Lung (tissue), 12 donors: ENCODE results near the gene DIS3L. TPM values are rescaled to one million over a fixed set of nuclear protein-coding genes. Genes with fewer than 3 reads are reported as not detected.
A peak's percentile ranks its signal among the peaks of the same experiment; 100 is the strongest.

Experiments used
- ATAC-seq: fragments of 200-7000 bp; cut with Tn5 transposase; one replicate; pipeline ENCODE4 v1.9.1; 2020; ENCODE audit warnings: moderate number of reproducible peaks; ENCODE audit not compliant: insufficient read depth, low FRiP score
- DNase-seq, 3 donors: peaks; one replicate each; pipeline ENCODE4 v3.0.0-alpha.2; 2013 to 2017
- H3K27ac ChIP-seq, 2 donors: one replicate each; pipeline ENCODE4 v1.5.1; 2013; ENCODE audit warnings: mild to moderate bottlenecking in 2 of 2, moderate library complexity in 2 of 2, control low read depth in 1 of 2, inconsistent platforms in 1 of 2, low read depth in 1 of 2, low read length in 1 of 2
- H3K27me3 ChIP-seq, 3 donors: one replicate each; pipeline ENCODE4 v1.5.1; 2013; ENCODE audit warnings: low read length in 2 of 3; ENCODE audit not compliant: control insufficient read depth in 3 of 3, insufficient read depth in 3 of 3
- H3K36me3 ChIP-seq, 4 donors: one replicate each; pipeline ENCODE4 v1.5.1; 2013; ENCODE audit warnings: low read length in 4 of 4, mild to moderate bottlenecking in 1 of 4, moderate library complexity in 1 of 4; ENCODE audit not compliant: control insufficient read depth in 4 of 4, insufficient read depth in 4 of 4
- H3K4me1 ChIP-seq, 5 donors: one replicate each; pipeline ENCODE4 v1.5.1; 2013; ENCODE audit warnings: low read length in 5 of 5, mild to moderate bottlenecking in 2 of 5, moderate library complexity in 1 of 5; ENCODE audit not compliant: control insufficient read depth in 5 of 5, insufficient read depth in 5 of 5
- H3K4me3 ChIP-seq: one replicate; pipeline ENCODE4 v1.5.1; 2013; ENCODE audit warnings: mild to moderate bottlenecking, control low read depth, moderate library complexity
- H3K9ac ChIP-seq, 2 donors: one replicate each; pipeline ENCODE4 v1.5.1; 2013; ENCODE audit warnings: low read length in 2 of 2, control low read depth in 1 of 2; ENCODE audit not compliant: insufficient read depth in 1 of 2
- H3K9me3 ChIP-seq, 4 donors: one replicate each; pipeline ENCODE4 v1.5.1; 2013; ENCODE audit warnings: low read length in 3 of 4, mild to moderate bottlenecking in 1 of 4, moderate library complexity in 1 of 4; ENCODE audit not compliant: control insufficient read depth in 4 of 4, insufficient read depth in 3 of 4
- CTCF ChIP-seq: IDR thresholded peaks from 2 replicates; pipeline ENCODE4 v1.5.1; 2012; ENCODE audit warnings: mild to moderate bottlenecking; ENCODE audit errors: control extremely low read depth, extremely low read depth
- WGBS, 2 donors: extraction: QIAGEN DNeasy Blood & Tissue Kit; methylation state at CpG; one replicate each; pipeline ENCODE4 v1.1.7; 2013; 5-methylcytosine and 5-hydroxymethylcytosine counted together
- polyA plus RNA-seq, 2 donors: library from polyadenylated mRNA; stranded (reverse); fragments of 200-250 nt; gene quantifications; one replicate each; pipeline ENCODE4 v1.2.1, GENCODE V29; 2013
- total RNA-seq, 2 donors: library from RNA; depleted of rRNA in 1 of 2; stranded (reverse); fragments of >200 nt in 1 of 2; gene quantifications; one replicate each; pipeline ENCODE4 v1.2.1, GENCODE V29; 2014 to 2021
- donor health status: control.
- donor health status: control.
- donor health status: Bipolar disorder and iron deficiency.
- donor health status: healthy.
- donor health status: DM: yes; HTN: yes; CAD: no.

DIS3L gene
- total and polyA plus RNA-seq, 4 donors = 8.0 to 43.7 (median 20.3) TPM

GRCh38 chr15:66269326-66270090 is 23.9 kb upstream of the DIS3L start:
- H3K4me1 ChIP-seq = peaks cover 0 to 7% (median 0%) of the 10 kb centered on the region in 5 donors
- ATAC-seq (no peak), DNase-seq (peak; percentile 23 to 53 (median 39))
- H3K9ac ChIP-seq = no peak overlapping the region
- no peak overlapping the region for H3K4me3 ChIP-seq
- 50 to 65% methylated on average over 13 of the region's 13 CpGs for WGBS, 2 donors
- H3K27me3 ChIP-seq = peaks cover 0 to 5% (median 3%) of the 10 kb centered on the region in 3 donors
- no peak overlapping the region for H3K27ac ChIP-seq
- H3K9me3 ChIP-seq = no peaks in the 10 kb centered on the region
- no peak for TF ChIP-seq CTCF
- H3K36me3 ChIP-seq = no peaks in the 10 kb centered on the region

- Histone ChIP-seq H3K4me3 (no peak overlapping the region), H3K27ac (no peak overlapping the region), H3K9ac (no peak overlapping the region), H3K27me3 (peaks cover 0 to 5% (median 3%) of the 10 kb centered on the region in 3 donors), H3K36me3 (no peaks in the 10 kb centered on the region), H3K9me3 (peaks cover 0 to 1% (median 0%) of the 10 kb centered on the region in 4 donors), H3K4me1 (peaks cover 0 to 7% (median 0%) of the 10 kb centered on the region in 5 donors)
- WGBS, 2 donors = 71 to 86% methylated on average over 6 of the region's 6 CpGs
- DNase-seq = no peak
- no peak for TF ChIP-seq CTCF
- ATAC-seq = no peak
Observed at GRCh38 chr15:66270932-66271331, 22.4 kb upstream of the DIS3L start.

- no peak overlapping the region for H3K9ac ChIP-seq
Observed at GRCh38 chr15:66275352-66275751, 18.0 kb upstream of the DIS3L start.

More at GRCh38 chr15:66275352-66275751, 18.0 kb upstream of the DIS3L start:
- Histone ChIP-seq H3K27ac (no peak overlapping the region), H3K36me3 (no peaks in the 10 kb centered on the region), H3K9me3 (peaks cover 0 to 1% (median 0%) of the 10 kb centered on the region in 4 donors), H3K4me3 (no peak overlapping the region), H3K27me3 (no peaks in the 10 kb centered on the region), H3K4me1 (no peaks in the 10 kb centered on the region)
- no peak for TF ChIP-seq CTCF
- no peak for DNase-seq
- ATAC-seq = no peak
